Measurements from ENCODE around the gene BAD. TPM values are rescaled to one million over a fixed set of nuclear protein-coding genes. Genes with fewer than 3 reads are reported as not detected.

The BAD gene
- total RNA-seq, 1 experiment from 2014 or later = 23.3 TPM

GRCh38 chr11:64291262-64291751 is 6.8 kb upstream of the BAD start, which contains the start of gene KCNK4:
Gene KCNK4, plus strand, starts transcription at chr11:64291302. Its CDS starts 1,717 bp downstream, at chr11:64293019.
- Histone ChIP-seq H4K8ac (replicated peaks; ENCODE audit: insufficient read length, low read depth, low read length) (no peak within 1 kb of the TSS), H3K4me1 (ENCODE audit: insufficient read depth, low read length) (no peaks in the 10 kb centered on the region), H3K4me2 (ENCODE audit: insufficient read depth, insufficient read length, low read length) (peak within 1 kb of the TSS; percentile 58), H3K18ac (ENCODE audit: insufficient read length, low read depth, low read length) (no peak within 1 kb of the TSS), H2AK5ac (ENCODE audit: insufficient read length, low read length) (no peak within 1 kb of the TSS), H4K20me1 (ENCODE audit: control insufficient read depth, insufficient read depth, insufficient read length) (no peaks in the 10 kb centered on the region), H3K27me3 (ENCODE audit: insufficient read depth, low read length) (peaks cover 57% of the 10 kb centered on the region), H2BK120ac (ENCODE audit: low read depth, low read length, poor library complexity, severe bottlenecking) (no peak within 1 kb of the TSS), H3K4ac (ENCODE audit: low read depth, low read length) (no peak within 1 kb of the TSS), H2BK5ac (ENCODE audit: insufficient read length, low read length) (no peak within 1 kb of the TSS), H2BK20ac (ENCODE audit: low read depth, low read length, poor library complexity, severe bottlenecking) (no peak within 1 kb of the TSS), H3K23me2 (ENCODE audit: insufficient read length, low read depth, low read length, poor library complexity, severe bottlenecking) (peaks cover 3% of the 10 kb centered on the region), H3K79me2 (ENCODE audit: insufficient read depth, low read length) (no peaks in the 10 kb centered on the region), H3K56ac (ENCODE audit: insufficient read length, low read depth, low read length) (no peak within 1 kb of the TSS), H3T11ph (ENCODE audit: low read length) (no peak within 1 kb of the TSS), H3K14ac (ENCODE audit: insufficient read depth, low read length) (no peak within 1 kb of the TSS; the same call in 1 of the 2 replicates), H3K27ac (ENCODE audit: insufficient read length, low read depth, low read length) (no peak within 1 kb of the TSS), H3K79me1 (ENCODE audit: insufficient read depth, low read depth, low read length, poor library complexity, severe bottlenecking) (no peaks in the 10 kb centered on the region), H4K5ac (ENCODE audit: insufficient read length, low read depth, low read length) (no peak within 1 kb of the TSS), H2BK12ac (ENCODE audit: insufficient read length, low read depth, low read length) (no peak within 1 kb of the TSS), H3K23ac (ENCODE audit: insufficient read length, low read depth, low read length) (no peak within 1 kb of the TSS), H3K9me3 (ENCODE audit: control insufficient read depth, low read depth, low read length) (no peaks in the 10 kb centered on the region), H2AFZ (ENCODE audit: low read length) (no peak within 1 kb of the TSS), H4K91ac (ENCODE audit: insufficient read length, low read depth, low read length) (no peak within 1 kb of the TSS), H2BK15ac (ENCODE audit: low read depth, low read length) (no peak within 1 kb of the TSS), H3K9ac (ENCODE audit: extremely low read depth, insufficient read length, low read length) (no peak within 1 kb of the TSS)
- no peak for TF ChIP-seq CTCF (conservative IDR thresholded peaks at IDR 0.05)
- peaks cover 10 to 11% of the 10 kb centered on the region in 2 experiments for H3K4me1 Mint-ChIP-seq
- WGBS (ENCODE audit: extremely low coverage, insufficient read length, low lambda C conversion rate) = no CpG with 5 or more reads among the region's 45 CpGs
- peak within 1 kb of the TSS; percentile 36 to 78 for H3K4me3 Mint-ChIP-seq
- H3K27me3 Mint-ChIP-seq (ENCODE audit: low read depth) = peaks cover 75% of the 10 kb centered on the region
- DNase-seq = no peak
- no peak within 1 kb of the TSS for H3K27ac Mint-ChIP-seq
- no peaks in the 10 kb centered on the region; a peak in 2 of 5 replicates for H3K9me3 Mint-ChIP-seq
- peaks cover 0 to 2% (median 0%) of the 10 kb centered on the region in 3 experiments; a peak in 3 of 7 replicates for H3K36me3 Mint-ChIP-seq (ENCODE audit: insufficient read depth in 1 of 3, low read depth in 3 of 3)
